HG03571 (cell line): ENCODE measurements around the gene TNNI2.
"Not testable (repeated sequence)": the region's sequence is repeated elsewhere in the genome, so short reads cannot be mapped to it uniquely, and the experiment has no call there.

ENCODE experiments used
- ATAC-seq: cut with Tn5 transposase; IDR thresholded peaks from one replicate; pipeline ENCODE4 v1.9.1; 2021; ENCODE audit not compliant: unreplicated experiment

Gene TNNI2

GRCh38 chr11:1872267-1872985 is 33.6 kb downstream of the TNNI2 start:
- ATAC-seq = no peak

- no peak for ATAC-seq
These were observed 34.4 kb downstream of the TNNI2 start for GRCh38 chr11:1873048-1873812.

- not testable (repeated sequence) for ATAC-seq
These were observed 35.0 kb downstream of the TNNI2 start for GRCh38 chr11:1873813-1874150.

- not testable (repeated sequence) for ATAC-seq
These were observed 35.8 kb downstream of the TNNI2 start for GRCh38 chr11:1874441-1875092.

GRCh38 chr11:1875093-1875850 is 36.5 kb downstream of the TNNI2 start:
- ATAC-seq = no peak

GRCh38 chr11:1875851-1876301 is 37.1 kb downstream of the TNNI2 start:
- not testable (repeated sequence) for ATAC-seq

- ATAC-seq = no peak
These were observed 37.7 kb downstream of the TNNI2 start for GRCh38 chr11:1876361-1877063.

- ATAC-seq = no peak
These were observed 38.7 kb downstream of the TNNI2 start for GRCh38 chr11:1877211-1878136.

GRCh38 chr11:1878137-1879031 is 39.6 kb downstream of the TNNI2 start:
- ATAC-seq = no peak

- ATAC-seq = no peak
These were observed 40.7 kb downstream of the TNNI2 start for GRCh38 chr11:1879342-1879940.

GRCh38 chr11:1879941-1880720 is 41.4 kb downstream of the TNNI2 start:
- no peak for ATAC-seq

- no peak for ATAC-seq
These were observed 42.1 kb downstream of the TNNI2 start for GRCh38 chr11:1880746-1881441.

GRCh38 chr11:1881442-1882264 is 42.9 kb downstream of the TNNI2 start:
- no peak for ATAC-seq

- ATAC-seq = no peak
These were observed 43.8 kb downstream of the TNNI2 start for GRCh38 chr11:1882265-1883238.
